ENCODE data around the gene ECM1.

Gene ECM1

GRCh38 chr1:150543500-150544143 lies 35.7 kb downstream of the ECM1 start:
- Histone ChIP-seq H3K4me2 (ENCODE audit: insufficient read depth, low read length, poor library complexity, severe bottlenecking) (no peak overlapping the region), H3K27ac (replicated peaks; ENCODE audit: low read length) (no peak overlapping the region), H3K18ac (ENCODE audit: low read length) (peak overlapping the region; percentile 52), H3K4me1 (ENCODE audit: control insufficient read depth in 2 of 2, insufficient read depth in 1 of 2, low read depth in 1 of 2, low read length in 2 of 2) (peaks cover 5 to 6% of the 10 kb centered on the region in 2 donors), H3K27me3 (ENCODE audit: control insufficient read depth in 3 of 3, insufficient read depth in 3 of 3, low read depth in 1 of 3, low read length in 3 of 3) (peaks cover 0 to 4% (median 0%) of the 10 kb centered on the region in 3 experiments), H2AFZ (ENCODE audit: low read length) (peak overlapping the region; percentile 66), H3K4me3 (ENCODE audit: low read length in 2 of 2) (no peak overlapping the region), H3K14ac (ENCODE audit: low read length) (no peak overlapping the region), H3K9me3 (replicated peaks in 1 of 2; ENCODE audit: control insufficient read depth in 2 of 2, insufficient read depth in 1 of 2, low read depth in 1 of 2, low read length in 2 of 2) (no peaks in the 10 kb centered on the region), H4K8ac (ENCODE audit: low read depth, low read length) (no peak overlapping the region), H3K36me3 (replicated peaks in 1 of 2; ENCODE audit: control insufficient read depth in 2 of 2, insufficient read depth in 2 of 2, low read length in 2 of 2) (no peaks in the 10 kb centered on the region), H2BK120ac (ENCODE audit: low read depth, low read length) (no peak overlapping the region), H2AK5ac (ENCODE audit: low read depth, low read length) (no peak overlapping the region), H3K23ac (ENCODE audit: low read depth, low read length, poor library complexity) (no peak overlapping the region), H3K79me1 (ENCODE audit: low read depth, low read length) (no peaks in the 10 kb centered on the region), H4K91ac (ENCODE audit: low read depth, low read length, poor library complexity) (no peak overlapping the region), H2BK12ac (ENCODE audit: low read length) (no peak overlapping the region), H3K4ac (ENCODE audit: low read length) (no peak overlapping the region), H2BK5ac (ENCODE audit: low read length) (no peak overlapping the region), H2BK15ac (ENCODE audit: low read length) (no peak overlapping the region), H3K9ac (ENCODE audit: low read depth, low read length, poor library complexity) (no peak overlapping the region)
- WGBS, 2 donors (ENCODE audit: extremely low coverage in 2 of 2, insufficient read length in 2 of 2, insufficient replicate concordance in 1 of 2) = no CpG with 5 or more reads among the region's 13 CpGs
- DNase-seq (ENCODE audit: low spot score) = no peak

- Histone ChIP-seq H3K4me2 (ENCODE audit: insufficient read depth, low read length, poor library complexity, severe bottlenecking) (no peak overlapping the region), H2BK15ac (ENCODE audit: low read length) (no peak overlapping the region), H3K14ac (ENCODE audit: low read length) (no peak overlapping the region), H4K91ac (ENCODE audit: low read depth, low read length, poor library complexity) (no peak overlapping the region), H3K27me3 (ENCODE audit: control insufficient read depth in 3 of 3, insufficient read depth in 3 of 3, low read depth in 1 of 3, low read length in 3 of 3) (peaks cover 0 to 7% (median 0%) of the 10 kb centered on the region in 3 experiments), H3K9me3 (replicated peaks in 1 of 2; ENCODE audit: control insufficient read depth in 2 of 2, insufficient read depth in 1 of 2, low read depth in 1 of 2, low read length in 2 of 2) (no peaks in the 10 kb centered on the region), H3K79me1 (ENCODE audit: low read depth, low read length) (no peaks in the 10 kb centered on the region), H2BK5ac (ENCODE audit: low read length) (no peak overlapping the region), H3K4ac (ENCODE audit: low read length) (no peak overlapping the region), H3K23ac (ENCODE audit: low read depth, low read length, poor library complexity) (no peak overlapping the region), H2BK120ac (ENCODE audit: low read depth, low read length) (no peak overlapping the region), H2BK12ac (ENCODE audit: low read length) (no peak overlapping the region), H3K9ac (ENCODE audit: low read depth, low read length, poor library complexity) (no peak overlapping the region), H3K4me3 (ENCODE audit: low read length in 2 of 2) (no peak overlapping the region), H3K36me3 (replicated peaks in 1 of 2; ENCODE audit: control insufficient read depth in 2 of 2, insufficient read depth in 2 of 2, low read length in 2 of 2) (no peaks in the 10 kb centered on the region), H3K18ac (ENCODE audit: low read length) (no peak overlapping the region), H3K4me1 (ENCODE audit: control insufficient read depth in 2 of 2, insufficient read depth in 1 of 2, low read depth in 1 of 2, low read length in 2 of 2) (peaks cover 5 to 7% of the 10 kb centered on the region in 2 donors), H2AK5ac (ENCODE audit: low read depth, low read length) (no peak overlapping the region), H4K8ac (ENCODE audit: low read depth, low read length) (no peak overlapping the region), H2AFZ (ENCODE audit: low read length) (no peak overlapping the region), H3K27ac (replicated peaks; ENCODE audit: low read length) (no peak overlapping the region)
- DNase-seq (ENCODE audit: low spot score) = no peak
- WGBS, 2 donors (ENCODE audit: extremely low coverage in 2 of 2, insufficient read length in 2 of 2, insufficient replicate concordance in 1 of 2) = no CpG with 5 or more reads among the region's 3 CpGs
These were observed 36.3 kb downstream of the ECM1 start for GRCh38 chr1:150544204-150544603.

- Histone ChIP-seq H3K14ac (ENCODE audit: low read length) (no peak overlapping the region), H3K4me2 (ENCODE audit: insufficient read depth, low read length, poor library complexity, severe bottlenecking) (no peak overlapping the region), H3K9me3 (replicated peaks in 1 of 2; ENCODE audit: control insufficient read depth in 2 of 2, insufficient read depth in 1 of 2, low read depth in 1 of 2, low read length in 2 of 2) (no peaks in the 10 kb centered on the region), H3K79me1 (ENCODE audit: low read depth, low read length) (no peaks in the 10 kb centered on the region), H3K27me3 (ENCODE audit: control insufficient read depth in 3 of 3, insufficient read depth in 3 of 3, low read depth in 1 of 3, low read length in 3 of 3) (peaks cover 0 to 15% (median 0%) of the 10 kb centered on the region in 3 experiments), H2AK5ac (ENCODE audit: low read depth, low read length) (peak overlapping the region; percentile 46), H3K18ac (ENCODE audit: low read length) (no peak overlapping the region), H2AFZ (ENCODE audit: low read length) (no peak overlapping the region), H3K4me1 (ENCODE audit: control insufficient read depth in 2 of 2, insufficient read depth in 1 of 2, low read depth in 1 of 2, low read length in 2 of 2) (peaks cover 7 to 10% of the 10 kb centered on the region in 2 donors), H3K4me3 (ENCODE audit: low read length in 2 of 2) (no peak overlapping the region), H4K91ac (ENCODE audit: low read depth, low read length, poor library complexity) (no peak overlapping the region), H3K27ac (replicated peaks; ENCODE audit: low read length) (no peak overlapping the region), H4K8ac (ENCODE audit: low read depth, low read length) (no peak overlapping the region), H2BK12ac (ENCODE audit: low read length) (no peak overlapping the region), H3K4ac (ENCODE audit: low read length) (no peak overlapping the region), H3K9ac (ENCODE audit: low read depth, low read length, poor library complexity) (no peak overlapping the region), H2BK120ac (ENCODE audit: low read depth, low read length) (no peak overlapping the region), H3K23ac (ENCODE audit: low read depth, low read length, poor library complexity) (no peak overlapping the region), H3K36me3 (replicated peaks in 1 of 2; ENCODE audit: control insufficient read depth in 2 of 2, insufficient read depth in 2 of 2, low read length in 2 of 2) (no peaks in the 10 kb centered on the region), H2BK15ac (ENCODE audit: low read length) (no peak overlapping the region), H2BK5ac (ENCODE audit: low read length) (no peak overlapping the region)
- no peak for DNase-seq (ENCODE audit: low spot score)
- no CpG with 5 or more reads among the region's 6 CpGs for WGBS, 2 donors (ENCODE audit: extremely low coverage in 2 of 2, insufficient read length in 2 of 2, insufficient replicate concordance in 1 of 2)
These were observed 37.6 kb downstream of the ECM1 start for GRCh38 chr1:150545486-150546032.

GRCh38 chr1:150546294-150546937 lies 38.5 kb downstream of the ECM1 start:
- Histone ChIP-seq H3K9me3 (replicated peaks in 1 of 2; ENCODE audit: control insufficient read depth in 2 of 2, insufficient read depth in 1 of 2, low read depth in 1 of 2, low read length in 2 of 2) (no peaks in the 10 kb centered on the region), H3K36me3 (replicated peaks in 1 of 2; ENCODE audit: control insufficient read depth in 2 of 2, insufficient read depth in 2 of 2, low read length in 2 of 2) (no peaks in the 10 kb centered on the region), H3K9ac (ENCODE audit: low read depth, low read length, poor library complexity) (no peak overlapping the region), H2AFZ (ENCODE audit: low read length) (no peak overlapping the region), H3K4me2 (ENCODE audit: insufficient read depth, low read length, poor library complexity, severe bottlenecking) (no peak overlapping the region), H3K14ac (ENCODE audit: low read length) (no peak overlapping the region), H3K4me3 (ENCODE audit: low read length in 2 of 2) (no peak overlapping the region), H2AK5ac (ENCODE audit: low read depth, low read length) (no peak overlapping the region), H3K23ac (ENCODE audit: low read depth, low read length, poor library complexity) (peak overlapping the region; percentile 85), H2BK15ac (ENCODE audit: low read length) (no peak overlapping the region), H3K27ac (replicated peaks; ENCODE audit: low read length) (no peak overlapping the region), H3K18ac (ENCODE audit: low read length) (no peak overlapping the region), H2BK120ac (ENCODE audit: low read depth, low read length) (no peak overlapping the region), H2BK5ac (ENCODE audit: low read length) (no peak overlapping the region), H4K8ac (ENCODE audit: low read depth, low read length) (no peak overlapping the region), H3K27me3 (ENCODE audit: control insufficient read depth in 3 of 3, insufficient read depth in 3 of 3, low read depth in 1 of 3, low read length in 3 of 3) (peaks cover 0 to 15% (median 0%) of the 10 kb centered on the region in 3 experiments), H3K79me1 (ENCODE audit: low read depth, low read length) (no peaks in the 10 kb centered on the region), H2BK12ac (ENCODE audit: low read length) (no peak overlapping the region), H3K4ac (ENCODE audit: low read length) (no peak overlapping the region), H3K4me1 (ENCODE audit: control insufficient read depth in 2 of 2, insufficient read depth in 1 of 2, low read depth in 1 of 2, low read length in 2 of 2) (peaks cover 7 to 10% of the 10 kb centered on the region in 2 donors), H4K91ac (ENCODE audit: low read depth, low read length, poor library complexity) (no peak overlapping the region)
- no peak for DNase-seq (ENCODE audit: low spot score)
- no CpG with 5 or more reads among the region's 16 CpGs for WGBS, 2 donors (ENCODE audit: extremely low coverage in 2 of 2, insufficient read length in 2 of 2, insufficient replicate concordance in 1 of 2)

All from neuronal stem cell (in vitro differentiated cells).